DOHH2 (cell line): ENCODE results near the gene HYDIN.
"Not testable (repeated sequence)": the region's sequence is repeated elsewhere in the genome, so short reads cannot be mapped to it uniquely, and the experiment has no call there.

Source experiments
- H3F3A ChIP-seq: fragments of 200-600 bp; sonication (generic), shearing (Covaris generic); 2 replicates; pipeline ENCODE4 v1.6.0; 2016; ENCODE audit warnings: antibody characterized with exemption, mild to moderate bottlenecking; ENCODE audit not compliant: control insufficient read depth, insufficient read depth
- H3K27ac ChIP-seq: fragments of 200-600 bp; sonication (generic); 2 replicates; pipeline ENCODE4 v1.5.1; 2014; ENCODE audit warnings: low read depth, mild to moderate bottlenecking, low read length, moderate library complexity
- H3K27me3 ChIP-seq: fragments of 200-600 bp; sonication (generic); 2 replicates; pipeline ENCODE4 v1.6.1; 2014; ENCODE audit warnings: mild to moderate bottlenecking, low read length, mixed read lengths; ENCODE audit not compliant: control insufficient read depth
- H3K36me3 ChIP-seq: fragments of 200-600 bp; sonication (generic); 2 replicates; pipeline ENCODE4 v1.6.1; 2014; ENCODE audit warnings: mild to moderate bottlenecking, low read length, moderate library complexity, mixed read lengths; ENCODE audit not compliant: control insufficient read depth
- H3K4me1 ChIP-seq: fragments of 200-600 bp; sonication (generic); 2 replicates; pipeline ENCODE4 v1.6.1; 2014; ENCODE audit warnings: mild to moderate bottlenecking, low read length, mixed read lengths; ENCODE audit not compliant: control insufficient read depth
- H3K4me2 ChIP-seq: fragments of 200-600 bp; sonication (generic); 2 replicates; pipeline ENCODE4 v1.6.0; 2014; ENCODE audit warnings: mild to moderate bottlenecking, low read length, moderate library complexity
- H3K4me3 ChIP-seq: fragments of 200-600 bp; sonication (generic); 2 replicates; pipeline ENCODE4 v1.5.1; 2014; ENCODE audit warnings: mild to moderate bottlenecking, low read length, mixed read lengths
- H3K79me2 ChIP-seq: fragments of 200-600 bp; sonication (generic); 2 replicates; pipeline ENCODE4 v1.6.1; 2014; ENCODE audit warnings: mild to moderate bottlenecking, low read length, mixed read lengths; ENCODE audit not compliant: control insufficient read depth
- H3K9me2 ChIP-seq: fragments of 200-600 bp; sonication (generic); replicated peaks from 2 replicates; pipeline ENCODE4 v1.6.1; 2014; ENCODE audit warnings: mild to moderate bottlenecking, low read length, mixed read lengths; ENCODE audit not compliant: control insufficient read depth
- H3K9me3 ChIP-seq: fragments of 200-600 bp; sonication (generic); 2 replicates; pipeline ENCODE4 v1.6.1; 2014; ENCODE audit warnings: antibody characterized with exemption, low read length, mixed read lengths; ENCODE audit not compliant: control insufficient read depth, insufficient read depth
- H4K20me1 ChIP-seq: fragments of 200-600 bp; sonication (generic); 2 replicates; pipeline ENCODE4 v1.6.0; 2014; ENCODE audit warnings: low read depth, mild to moderate bottlenecking, antibody characterized with exemption, low read length, moderate library complexity; ENCODE audit not compliant: control insufficient read depth, insufficient read depth
- CTCF ChIP-seq: fragments of 200-600 bp; sonication (generic); IDR thresholded peaks from one replicate; pipeline ENCODE4 v1.5.1; 2014; ENCODE audit warnings: antibody characterized with exemption, mild to moderate bottlenecking, low read depth, low read length; ENCODE audit not compliant: poor library complexity, severe bottlenecking
- EZH2phosphoT487 ChIP-seq: fragments of 200-600 bp; sonication (generic); IDR thresholded peaks from 2 replicates; pipeline ENCODE4 v1.6.1; 2017; ENCODE audit warnings: borderline replicate concordance, mild to moderate bottlenecking, antibody characterized with exemption, low read length, moderate library complexity, mixed read lengths

HYDIN gene

GRCh38 chr16:70822734-70823133 is 407.8 kb downstream of the HYDIN start:
- not testable (repeated sequence) for H3K9me2 ChIP-seq, H3K79me2 ChIP-seq, H3F3A ChIP-seq, H4K20me1 ChIP-seq, H3K27ac ChIP-seq, H3K4me3 ChIP-seq, H3K4me1 ChIP-seq, H3K27me3 ChIP-seq, H3K9me3 ChIP-seq, H3K4me2 ChIP-seq, H3K36me3 ChIP-seq

- not testable (repeated sequence) for H3K9me3 ChIP-seq, H3K36me3 ChIP-seq, H3K27ac ChIP-seq, H3K4me2 ChIP-seq, H3K9me2 ChIP-seq, H3K4me3 ChIP-seq, H3K4me1 ChIP-seq, H4K20me1 ChIP-seq, H3F3A ChIP-seq, H3K27me3 ChIP-seq, H3K79me2 ChIP-seq
Observed at GRCh38 chr16:70818088-70818487, 412.4 kb downstream of the HYDIN start.

- peaks cover 15% of the 10 kb centered on the region for H3K27me3 ChIP-seq
- H3K9me2 ChIP-seq = no peaks in the 10 kb centered on the region
- H3K79me2 ChIP-seq = no peaks in the 10 kb centered on the region
- TF ChIP-seq CTCF (no peak), EZH2phosphoT487 (no peak)
- H3K4me3 ChIP-seq = no peak overlapping the region
- no peaks in the 10 kb centered on the region for H3K36me3 ChIP-seq
- no peaks in the 10 kb centered on the region for H4K20me1 ChIP-seq
- H3F3A ChIP-seq = no peaks in the 10 kb centered on the region
- no peaks in the 10 kb centered on the region for H3K9me3 ChIP-seq
- no peak overlapping the region for H3K27ac ChIP-seq
- H3K4me2 ChIP-seq = no peak overlapping the region
- H3K4me1 ChIP-seq = no peaks in the 10 kb centered on the region
Observed at GRCh38 chr16:70809392-70810060, 421.0 kb downstream of the HYDIN start.

GRCh38 chr16:70808371-70808770 is 422.2 kb downstream of the HYDIN start:
- H3K9me3 ChIP-seq = no peaks in the 10 kb centered on the region
- no peaks in the 10 kb centered on the region for H3F3A ChIP-seq
- TF ChIP-seq CTCF = peak; percentile 34
- TF ChIP-seq EZH2phosphoT487 = no peak
- no peaks in the 10 kb centered on the region for H3K4me1 ChIP-seq
- no peak overlapping the region for H3K4me3 ChIP-seq
- no peak overlapping the region for H3K4me2 ChIP-seq
- H4K20me1 ChIP-seq = no peaks in the 10 kb centered on the region
- H3K27me3 ChIP-seq = peaks cover 15% of the 10 kb centered on the region
- no peaks in the 10 kb centered on the region for H3K9me2 ChIP-seq
- H3K36me3 ChIP-seq = no peaks in the 10 kb centered on the region
- no peaks in the 10 kb centered on the region for H3K79me2 ChIP-seq
- H3K27ac ChIP-seq = no peak overlapping the region
